COLO668 (cell line): ENCODE measurements around the gene ATP7B.
"Not testable (repeated sequence)": the region's sequence is repeated elsewhere in the genome, so short reads cannot be mapped to it uniquely, and the experiment has no call there.

ENCODE experiments used
- DNase-seq: peaks from one replicate; lab custom pipeline; 2025; ENCODE audit not compliant: unreplicated experiment; lab: John Stamatoyannopoulos, UW

Gene ATP7B

GRCh38 chr13:52010890-52011631 is at the start of gene ATP7B:
Gene ATP7B, minus strand, starts transcription at chr13:52011450. Its CDS starts 113 bp downstream, at chr13:52011337.
- peak; percentile 85 for DNase-seq

- no peak for DNase-seq
Observed at GRCh38 chr13:52053460-52053859, 42.2 kb upstream of the ATP7B start.

- DNase-seq = no peak
Observed at GRCh38 chr13:52051400-52051799, 40.1 kb upstream of the ATP7B start.

- no peak for DNase-seq
Observed at GRCh38 chr13:52048516-52048915, 37.3 kb upstream of the ATP7B start.

- no peak for DNase-seq
Observed at GRCh38 chr13:52047463-52047862, 36.2 kb upstream of the ATP7B start.

GRCh38 chr13:52043675-52044074 is 32.4 kb upstream of the ATP7B start:
- DNase-seq = no peak

GRCh38 chr13:52036037-52036436 is 24.8 kb upstream of the ATP7B start:
- DNase-seq = no peak

- no peak for DNase-seq
Observed at GRCh38 chr13:52034616-52035226, 23.5 kb upstream of the ATP7B start.

- no peak for DNase-seq
Observed at GRCh38 chr13:52033039-52033438, 21.8 kb upstream of the ATP7B start.

- DNase-seq = not testable (repeated sequence)
Observed at GRCh38 chr13:52030401-52030800, 19.2 kb upstream of the ATP7B start.

GRCh38 chr13:52029569-52029968 is 18.3 kb upstream of the ATP7B start:
- DNase-seq = no peak

- no peak for DNase-seq
Observed at GRCh38 chr13:52027832-52028231, 16.6 kb upstream of the ATP7B start.

- no peak for DNase-seq
Observed at GRCh38 chr13:52026246-52026626, 15.0 kb upstream of the ATP7B start.

GRCh38 chr13:52025475-52026245 is 14.4 kb upstream of the ATP7B start:
- no peak for DNase-seq

- no peak for DNase-seq
Observed at GRCh38 chr13:52024481-52024880, 13.2 kb upstream of the ATP7B start, which contains the start of gene UTP14C. Gene UTP14C, plus strand, starts transcription at chr13:52024691. Its CDS starts 4,114 bp downstream, at chr13:52028805.

- no peak for DNase-seq
Observed at GRCh38 chr13:52022356-52022755, 11.1 kb upstream of the ATP7B start.

GRCh38 chr13:52020191-52020590 is 8.9 kb upstream of the ATP7B start:
- DNase-seq = no peak

GRCh38 chr13:52016296-52016695 is 5.0 kb upstream of the ATP7B start:
- DNase-seq = no peak

- no peak for DNase-seq
Observed at GRCh38 chr13:52012512-52012836, 1.2 kb upstream of the ATP7B start.

- DNase-seq = peak; percentile 100
Observed at GRCh38 chr13:52011632-52012511, 622 bp upstream of the ATP7B start, which contains the start of gene ALG11. Gene ALG11, plus strand, starts transcription at chr13:52012398. Its CDS starts 21 bp downstream, at chr13:52012419.

GRCh38 chr13:52009946-52010345 is 1.3 kb downstream of the ATP7B start:
- DNase-seq = no peak
